Right lobe of liver (tissue), 4 donors: ENCODE measurements around the gene MAN2B2.

ENCODE experiments used
- CTCF ChIP-seq, 4 donors: fragments of 200-600 bp in 3 of 4; fragments of 450-650 bp in 1 of 4; IDR thresholded peaks; one replicate each; pipeline versions ENCODE4 v1.5.1 to v1.8.0; 2016 to 2022; ENCODE audit warnings: antibody characterized with exemption in 4 of 4, mild to moderate bottlenecking in 2 of 4
- POLR2A ChIP-seq: fragments of 450-650 bp; IDR thresholded peaks from one replicate; pipeline ENCODE4 v1.6.1; 2017; ENCODE audit warnings: antibody characterized with exemption, mild to moderate bottlenecking
- donor health status: DM: no; HTN: no; CAD: no.
- donor health status: DM: no; HTN: no; CAD: no.
- donor health status: DM: no; HTN: yes; CAD: no.

- TF ChIP-seq POLR2A (no peak), CTCF (IDR thresholded peaks at IDR 0.05) (no peak)
Measured at GRCh38 chr4:6620296-6620695, 45.3 kb downstream of the MAN2B2 start.
